ENCODE results near the gene ZNF385B.

GRCh38 chr2:179440642-179441251 lies 420.7 kb downstream of the ZNF385B start:
- TF ChIP-seq POLR2AphosphoS5 (IDR thresholded peaks at IDR 0.05; ENCODE audit: low read depth, low read length) (no peak), SIN3A (IDR thresholded peaks at IDR 0.05; ENCODE audit: borderline replicate concordance, insufficient read depth, low read length) (no peak)
